Measurements from ENCODE around the gene CLCNKA.
A peak's percentile ranks its signal among the peaks of the same experiment; 100 is the strongest.

The CLCNKA gene

DNA sequence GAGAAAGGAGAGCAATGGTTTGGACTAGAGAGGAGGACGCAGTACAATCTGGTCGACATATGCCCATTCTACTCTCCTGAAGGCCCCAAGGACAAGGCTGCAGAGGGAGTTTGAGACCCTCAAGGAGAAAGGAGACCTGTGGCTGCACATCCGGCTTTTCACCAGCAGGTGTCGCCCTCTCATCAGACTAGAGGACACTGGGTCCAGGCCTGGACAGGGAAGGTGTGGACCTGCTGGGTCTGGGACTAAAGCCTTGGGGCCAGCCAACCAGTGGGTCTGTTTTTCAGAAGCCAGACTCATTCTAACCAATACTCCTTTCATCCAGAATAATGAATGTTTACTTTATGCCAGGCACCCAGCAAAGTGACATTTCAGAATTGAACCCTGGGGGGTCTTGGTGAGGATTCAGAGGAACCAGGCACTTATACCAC, 12.8 kb upstream of the CLCNKA start:
- DNase-seq (ENCODE audit: insufficient read length, low spot score) (no peak), FAIRE-seq (no peak)
- TF ChIP-seq, protein P1, sequence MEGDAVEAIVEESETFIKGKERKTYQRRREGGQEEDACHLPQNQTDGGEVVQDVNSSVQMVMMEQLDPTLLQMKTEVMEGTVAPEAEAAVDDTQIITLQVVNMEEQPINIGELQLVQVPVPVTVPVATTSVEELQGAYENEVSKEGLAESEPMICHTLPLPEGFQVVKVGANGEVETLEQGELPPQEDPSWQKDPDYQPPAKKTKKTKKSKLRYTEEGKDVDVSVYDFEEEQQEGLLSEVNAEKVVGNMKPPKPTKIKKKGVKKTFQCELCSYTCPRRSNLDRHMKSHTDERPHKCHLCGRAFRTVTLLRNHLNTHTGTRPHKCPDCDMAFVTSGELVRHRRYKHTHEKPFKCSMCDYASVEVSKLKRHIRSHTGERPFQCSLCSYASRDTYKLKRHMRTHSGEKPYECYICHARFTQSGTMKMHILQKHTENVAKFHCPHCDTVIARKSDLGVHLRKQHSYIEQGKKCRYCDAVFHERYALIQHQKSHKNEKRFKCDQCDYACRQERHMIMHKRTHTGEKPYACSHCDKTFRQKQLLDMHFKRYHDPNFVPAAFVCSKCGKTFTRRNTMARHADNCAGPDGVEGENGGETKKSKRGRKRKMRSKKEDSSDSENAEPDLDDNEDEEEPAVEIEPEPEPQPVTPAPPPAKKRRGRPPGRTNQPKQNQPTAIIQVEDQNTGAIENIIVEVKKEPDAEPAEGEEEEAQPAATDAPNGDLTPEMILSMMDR (IDR thresholded peaks at IDR 0.05; ENCODE audit: insufficient read depth, missing control alignments): peak; percentile 86

DNA sequence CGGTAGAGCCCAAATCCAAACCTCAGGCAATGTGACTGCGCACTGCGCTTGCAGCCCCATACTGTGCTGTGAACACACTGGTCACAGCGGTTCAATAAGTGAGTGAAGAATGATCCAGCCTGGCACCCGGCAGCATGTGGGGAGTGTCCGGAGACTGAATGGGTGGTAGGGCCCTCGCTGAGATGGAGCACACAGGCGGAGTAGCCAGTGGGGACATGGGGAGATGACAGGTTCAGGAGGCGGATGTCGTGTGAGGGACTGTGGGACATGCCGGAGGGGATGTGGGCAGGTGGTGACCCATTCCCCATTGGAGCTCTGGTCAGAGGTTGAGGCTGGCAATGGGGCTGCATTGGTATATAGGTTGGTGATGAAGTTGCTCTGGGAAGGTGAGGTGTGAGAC, 12.2 kb upstream of the CLCNKA start:
- no peak for DNase-seq (ENCODE audit: insufficient read length, low spot score)
- TF ChIP-seq, protein P1 (IDR thresholded peaks at IDR 0.05; ENCODE audit: insufficient read depth, missing control alignments): no peak
- FAIRE-seq: no peak

DNA sequence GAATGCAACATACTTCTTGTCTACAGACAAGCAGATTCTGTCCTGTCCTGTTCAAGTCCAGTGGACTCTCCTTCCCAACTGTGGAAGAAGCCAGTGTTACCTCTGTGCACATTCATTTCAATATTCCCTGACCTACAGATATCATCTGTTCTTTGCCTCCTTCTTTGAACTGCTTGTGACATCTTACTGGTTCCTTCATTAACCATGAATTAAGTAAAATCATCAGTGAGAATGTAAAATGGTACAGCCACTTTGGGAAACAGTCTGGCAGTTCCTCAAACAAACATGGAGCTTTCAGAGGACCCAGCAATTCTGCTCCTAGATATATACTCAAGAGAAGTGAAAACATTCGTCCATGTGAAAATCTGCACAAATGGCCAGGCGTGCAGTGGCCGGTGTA, 11.0 kb upstream of the CLCNKA start:
- FAIRE-seq (no peak), DNase-seq (ENCODE audit: insufficient read length, low spot score) (no peak)
- TF ChIP-seq, protein P1 (IDR thresholded peaks at IDR 0.05; ENCODE audit: insufficient read depth, missing control alignments): no peak

DNA sequence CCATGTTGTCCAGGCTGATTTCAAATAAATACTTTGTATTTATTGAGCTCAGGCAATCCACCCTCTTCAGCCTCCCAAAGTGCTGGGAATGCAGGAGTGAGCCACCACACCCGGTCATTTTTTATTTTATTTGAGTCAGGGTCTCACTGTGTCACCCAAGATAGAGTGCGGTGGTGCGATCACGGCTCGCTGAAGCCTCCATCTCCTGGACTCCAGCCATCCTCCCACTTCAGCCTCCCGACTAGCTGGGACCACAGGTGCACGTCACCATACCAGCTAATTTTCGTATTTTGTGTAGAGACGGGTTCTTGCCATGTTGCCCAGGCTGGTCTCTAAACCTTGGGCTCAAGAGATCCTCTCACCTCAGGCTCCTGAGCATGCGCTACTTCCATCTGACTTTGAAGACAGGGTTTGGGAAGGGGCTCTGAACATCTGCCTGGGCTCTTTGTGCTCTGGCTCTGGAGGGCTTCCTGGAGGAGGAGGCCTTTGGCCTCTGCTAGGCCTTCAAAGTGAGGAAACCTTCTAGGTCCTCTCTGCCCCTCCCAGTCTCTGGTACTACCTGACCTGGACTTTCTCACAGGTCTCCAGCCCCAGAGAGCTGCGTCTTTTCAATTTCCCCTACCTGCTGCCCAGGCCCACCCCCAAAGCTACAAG, 9.8 kb upstream of the CLCNKA start:
- FAIRE-seq: no peak
- no peak for DNase-seq (ENCODE audit: insufficient read length, low spot score)
- TF ChIP-seq, protein P1 (IDR thresholded peaks at IDR 0.05; ENCODE audit: insufficient read depth, missing control alignments): no peak

DNA sequence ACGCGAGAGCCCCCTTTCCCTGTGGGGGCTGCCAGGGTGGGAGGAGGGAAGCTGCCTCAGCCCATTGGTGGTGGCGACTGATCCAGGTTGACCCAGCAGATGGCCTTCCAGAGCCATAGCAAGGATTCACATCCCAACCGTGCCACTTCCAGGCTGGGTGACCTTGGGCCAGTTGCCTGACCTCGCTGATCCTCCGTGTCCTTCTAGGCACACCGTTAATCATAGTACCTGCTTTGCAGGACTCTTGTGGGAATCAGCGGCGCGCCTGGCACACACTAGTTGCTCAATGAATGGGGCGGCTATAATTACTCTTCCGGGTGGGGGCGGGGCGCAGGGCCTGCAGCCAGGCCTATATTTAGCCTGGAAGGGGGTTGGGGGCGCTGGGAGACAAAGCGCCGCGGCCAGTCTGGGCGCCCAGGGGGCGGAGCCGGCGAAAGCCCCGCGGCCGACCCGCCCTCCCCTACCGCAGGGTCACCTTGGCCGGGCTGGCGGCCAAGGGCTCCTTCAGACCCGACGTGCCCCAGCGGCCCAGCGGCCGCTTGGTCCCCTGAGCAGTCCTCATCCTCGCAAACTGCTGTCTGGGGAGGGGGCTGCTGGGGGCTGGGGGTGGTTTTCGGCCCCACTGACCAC, 9.1 kb upstream of the CLCNKA start:
- no peak for DNase-seq (ENCODE audit: insufficient read length, low spot score)
- TF ChIP-seq, protein P1 (IDR thresholded peaks at IDR 0.05; ENCODE audit: insufficient read depth, missing control alignments): no peak
- FAIRE-seq: no peak

DNA sequence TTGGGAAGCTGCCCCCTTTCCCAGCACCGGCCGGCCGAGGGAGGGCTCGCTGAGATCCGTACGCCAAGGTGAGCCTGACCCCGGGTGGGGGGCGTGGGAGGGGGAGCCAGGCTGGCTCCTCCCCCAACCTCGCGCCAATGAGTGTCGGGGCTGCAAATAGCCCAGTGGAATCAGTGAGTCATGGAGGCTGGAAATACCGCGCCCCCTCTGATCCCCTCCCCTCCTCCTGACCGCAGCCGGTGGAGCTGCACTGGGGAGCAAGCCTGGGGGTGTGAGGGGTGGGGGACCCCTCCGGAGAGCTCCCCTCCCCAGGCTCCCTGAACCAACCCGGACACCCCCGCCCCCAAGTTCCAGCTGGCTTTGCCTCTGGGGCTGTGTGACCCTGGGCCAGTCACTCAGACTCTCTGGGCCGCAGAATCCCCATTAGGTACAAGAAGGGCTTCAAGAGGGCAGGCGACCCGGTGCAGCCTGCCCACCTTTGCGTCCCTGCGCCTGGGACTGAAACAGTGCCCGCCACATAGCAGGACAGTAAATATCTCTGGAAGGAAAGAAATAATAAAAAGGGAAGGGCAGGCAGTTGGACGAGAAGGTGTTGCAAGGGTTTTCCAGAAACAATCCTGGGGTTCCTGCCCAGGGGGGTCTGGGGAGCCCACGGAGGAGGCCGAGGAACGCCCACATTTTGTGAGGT, 8.5 kb upstream of the CLCNKA start:
- FAIRE-seq (no peak), DNase-seq (ENCODE audit: insufficient read length, low spot score) (no peak)
- TF ChIP-seq, protein P1 (IDR thresholded peaks at IDR 0.05; ENCODE audit: insufficient read depth, missing control alignments): no peak

DNA sequence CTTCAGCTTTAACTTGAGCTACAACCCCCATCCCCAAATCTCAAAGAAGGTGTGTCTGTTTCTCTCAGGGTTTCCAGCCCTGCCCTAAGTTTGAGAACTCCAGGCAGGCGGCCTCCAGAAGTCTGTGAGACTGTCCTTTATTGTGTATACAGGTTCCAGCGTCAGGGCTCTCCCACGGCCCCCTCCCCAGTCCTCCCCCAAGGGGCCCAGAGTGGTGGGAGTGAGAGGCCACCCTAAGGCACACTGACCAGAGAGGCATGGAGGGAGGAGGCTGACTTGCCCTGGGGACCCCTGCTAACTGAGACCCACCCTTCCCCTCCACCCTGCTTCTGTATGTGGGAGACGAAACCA, 8.0 kb upstream of the CLCNKA start:
- TF ChIP-seq, protein P1 (IDR thresholded peaks at IDR 0.05; ENCODE audit: insufficient read depth, missing control alignments): no peak
- no peak for FAIRE-seq

More for the DNA sequence above, 8.0 kb upstream of the CLCNKA start:
- no peak for DNase-seq (ENCODE audit: insufficient read length, low spot score)
